ENCODE measurements around the gene TAX1BP3.

Gene TAX1BP3

DNA sequence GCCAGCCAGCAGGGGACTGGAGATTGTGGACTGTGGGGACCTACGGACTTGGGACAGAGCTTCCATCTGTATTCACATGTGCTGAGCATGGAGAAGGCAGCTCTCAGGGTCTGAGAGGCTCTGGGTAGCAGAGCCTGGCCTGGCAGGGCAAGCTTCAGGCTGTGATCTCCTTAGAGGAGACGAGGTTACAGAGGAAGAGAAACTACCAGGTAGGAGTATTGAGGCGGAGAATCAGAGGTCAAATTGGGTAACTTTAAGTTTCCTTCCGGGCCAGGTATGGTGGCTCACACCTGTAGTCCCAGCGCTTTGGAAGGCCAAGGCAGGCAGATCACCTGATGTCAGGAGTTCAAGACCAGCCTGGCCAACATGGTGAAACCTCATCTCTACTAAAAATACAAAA lies 23.1 kb downstream of the TAX1BP3 start:
- in situ Hi-C loops (cut with MboI; ENCODE audit: low sequenced_read_pairs, unreplicated experiment): loop anchor here (25.0 kb wide), 1 partner anchor 608 kb away; no protein-coding TSS in a partner anchor
- TF ChIP-seq, protein P1, sequence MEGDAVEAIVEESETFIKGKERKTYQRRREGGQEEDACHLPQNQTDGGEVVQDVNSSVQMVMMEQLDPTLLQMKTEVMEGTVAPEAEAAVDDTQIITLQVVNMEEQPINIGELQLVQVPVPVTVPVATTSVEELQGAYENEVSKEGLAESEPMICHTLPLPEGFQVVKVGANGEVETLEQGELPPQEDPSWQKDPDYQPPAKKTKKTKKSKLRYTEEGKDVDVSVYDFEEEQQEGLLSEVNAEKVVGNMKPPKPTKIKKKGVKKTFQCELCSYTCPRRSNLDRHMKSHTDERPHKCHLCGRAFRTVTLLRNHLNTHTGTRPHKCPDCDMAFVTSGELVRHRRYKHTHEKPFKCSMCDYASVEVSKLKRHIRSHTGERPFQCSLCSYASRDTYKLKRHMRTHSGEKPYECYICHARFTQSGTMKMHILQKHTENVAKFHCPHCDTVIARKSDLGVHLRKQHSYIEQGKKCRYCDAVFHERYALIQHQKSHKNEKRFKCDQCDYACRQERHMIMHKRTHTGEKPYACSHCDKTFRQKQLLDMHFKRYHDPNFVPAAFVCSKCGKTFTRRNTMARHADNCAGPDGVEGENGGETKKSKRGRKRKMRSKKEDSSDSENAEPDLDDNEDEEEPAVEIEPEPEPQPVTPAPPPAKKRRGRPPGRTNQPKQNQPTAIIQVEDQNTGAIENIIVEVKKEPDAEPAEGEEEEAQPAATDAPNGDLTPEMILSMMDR (IDR thresholded peaks at IDR 0.05; ENCODE audit: borderline replicate concordance, control extremely low read depth, extremely low read depth, insufficient read depth, missing control alignments): no peak
- no peak for DNase-seq (ENCODE audit: low spot score)

DNA sequence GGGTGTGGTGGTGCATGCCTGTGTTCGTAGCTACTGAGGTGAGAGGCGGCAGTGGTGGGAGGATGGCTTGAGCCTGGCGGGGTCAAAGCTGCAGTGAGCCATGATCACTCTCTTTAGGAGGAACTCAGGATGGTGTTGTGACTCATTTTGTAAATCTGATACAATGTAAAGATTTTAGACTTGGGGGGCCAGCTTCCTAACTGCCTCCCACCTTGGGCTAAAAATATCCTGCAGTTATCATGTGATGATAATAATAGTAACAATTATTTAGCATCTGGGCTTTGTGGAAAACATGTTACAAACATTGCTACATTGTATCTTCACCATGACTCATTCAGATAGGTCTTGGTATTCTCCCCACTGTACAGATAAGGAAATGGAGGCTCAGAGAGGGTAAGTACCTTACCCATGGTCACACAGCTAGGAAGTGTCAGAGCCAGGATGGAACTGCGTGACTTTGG lies 24.5 kb downstream of the TAX1BP3 start:
- TF ChIP-seq, protein P1 (IDR thresholded peaks at IDR 0.05; ENCODE audit: borderline replicate concordance, control extremely low read depth, extremely low read depth, insufficient read depth, missing control alignments): no peak
- DNase-seq (ENCODE audit: low spot score): no peak
- in situ Hi-C loops (cut with MboI; ENCODE audit: low sequenced_read_pairs, unreplicated experiment): loop anchor here (5.0 to 25.0 kb wide), 2 partner anchors 52 to 607 kb away; no protein-coding TSS in a partner anchor

DNA sequence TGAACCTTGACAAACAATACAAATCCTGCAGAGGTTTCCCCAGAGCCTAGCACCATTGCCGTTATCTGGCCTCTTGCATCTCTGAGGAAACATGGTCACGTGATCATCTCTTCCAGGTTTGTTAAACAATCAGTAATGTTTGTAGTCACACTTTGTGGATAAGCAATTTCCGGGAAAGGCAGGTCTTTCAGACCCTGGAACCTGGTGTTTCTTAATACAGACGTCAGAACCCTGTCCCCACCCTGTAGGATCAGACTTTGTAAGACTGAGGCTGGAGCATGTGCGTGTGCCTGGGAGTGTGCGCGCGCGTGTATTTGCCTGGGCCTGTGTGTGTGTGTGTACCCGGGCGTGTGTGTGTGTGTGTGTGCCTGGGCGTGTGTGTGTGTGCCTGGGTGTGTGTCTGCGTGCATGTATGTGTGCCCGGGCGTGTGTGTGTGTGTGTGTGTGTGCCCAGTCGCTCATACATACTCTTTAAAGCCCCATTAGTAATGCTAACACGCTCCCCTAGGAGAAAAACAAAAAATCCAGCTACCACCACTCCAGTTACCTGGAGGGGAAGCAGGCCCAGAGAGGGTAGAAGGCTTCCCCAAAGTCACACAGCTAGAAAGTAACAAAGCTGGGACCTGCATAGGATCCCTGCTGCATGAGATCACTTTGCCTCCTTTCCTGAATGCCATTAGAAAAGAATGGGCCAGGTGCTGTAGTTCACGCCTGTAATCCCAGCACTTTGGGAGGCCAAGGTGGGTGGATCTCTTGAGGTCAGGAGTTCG lies 26.5 kb downstream of the TAX1BP3 start:
- no peak for DNase-seq (ENCODE audit: low spot score)
- TF ChIP-seq, protein P1 (IDR thresholded peaks at IDR 0.05; ENCODE audit: borderline replicate concordance, control extremely low read depth, extremely low read depth, insufficient read depth, missing control alignments): no peak
- in situ Hi-C loops (cut with MboI; ENCODE audit: low sequenced_read_pairs, unreplicated experiment): loop anchor here (5.0 to 25.0 kb wide), 2 partner anchors 50 to 605 kb away; no protein-coding TSS in a partner anchor

DNA sequence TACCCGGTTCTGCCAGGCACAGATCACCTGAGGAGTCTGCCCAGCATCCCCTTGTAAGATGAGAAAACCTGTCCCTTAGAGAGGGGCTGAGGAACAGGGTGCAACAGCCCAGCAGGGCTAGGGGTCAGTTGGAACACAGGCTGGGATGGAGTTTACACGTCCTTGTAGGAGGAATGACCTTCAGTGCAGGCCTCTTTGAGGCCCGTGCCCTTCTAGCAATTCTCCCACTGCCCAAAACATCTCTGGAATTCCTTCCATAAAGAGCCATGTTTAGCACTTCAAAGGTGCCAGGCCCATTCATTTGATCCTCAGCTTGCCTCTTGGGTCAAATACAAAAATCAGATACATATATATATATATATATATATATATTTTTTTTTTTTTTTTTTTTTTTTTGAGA lies 27.4 kb downstream of the TAX1BP3 start:
- in situ Hi-C loops (cut with MboI; ENCODE audit: low sequenced_read_pairs, unreplicated experiment): loop anchor here (5.0 to 25.0 kb wide), 2 partner anchors 49 to 604 kb away; no protein-coding TSS in a partner anchor
- TF ChIP-seq, protein P1 (IDR thresholded peaks at IDR 0.05; ENCODE audit: borderline replicate concordance, control extremely low read depth, extremely low read depth, insufficient read depth, missing control alignments): no peak
- DNase-seq (ENCODE audit: low spot score): no peak

DNA sequence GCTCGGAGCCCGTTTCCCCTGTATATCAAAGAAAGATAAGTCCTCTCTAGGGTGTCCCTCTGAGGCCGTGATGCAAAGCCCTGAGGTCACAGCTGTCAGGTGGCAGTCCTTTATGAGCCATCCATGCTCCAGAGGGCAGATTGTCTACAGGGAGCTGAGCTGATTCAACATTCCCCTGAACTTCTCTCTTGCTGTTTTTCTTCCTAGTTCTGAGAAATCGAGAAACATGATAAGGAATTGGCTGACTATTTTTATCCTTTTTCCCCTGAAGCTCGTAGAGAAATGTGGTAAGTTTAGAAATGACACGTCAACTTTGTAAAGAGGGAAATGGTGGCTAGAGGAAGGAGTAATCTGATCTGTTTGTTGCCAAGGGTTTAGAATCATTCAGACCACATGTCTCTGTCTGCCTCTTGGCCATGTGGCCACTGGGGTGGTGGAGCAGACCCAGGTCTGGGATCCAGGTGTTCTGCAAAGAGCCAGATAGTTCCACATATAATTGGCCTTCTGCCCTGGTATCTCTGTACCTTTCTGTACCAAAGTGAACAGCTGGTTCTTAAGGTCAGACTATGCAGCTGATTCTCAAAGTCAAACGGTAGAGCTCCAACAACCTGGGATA lies 28.3 kb downstream of the TAX1BP3 start:
- in situ Hi-C loops (cut with MboI; ENCODE audit: low sequenced_read_pairs, unreplicated experiment): loop anchor here (5.0 to 25.0 kb wide), 2 partner anchors 48 to 603 kb away; no protein-coding TSS in a partner anchor
- TF ChIP-seq, protein P1 (IDR thresholded peaks at IDR 0.05; ENCODE audit: borderline replicate concordance, control extremely low read depth, extremely low read depth, insufficient read depth, missing control alignments): no peak
- no peak for DNase-seq (ENCODE audit: low spot score)

DNA sequence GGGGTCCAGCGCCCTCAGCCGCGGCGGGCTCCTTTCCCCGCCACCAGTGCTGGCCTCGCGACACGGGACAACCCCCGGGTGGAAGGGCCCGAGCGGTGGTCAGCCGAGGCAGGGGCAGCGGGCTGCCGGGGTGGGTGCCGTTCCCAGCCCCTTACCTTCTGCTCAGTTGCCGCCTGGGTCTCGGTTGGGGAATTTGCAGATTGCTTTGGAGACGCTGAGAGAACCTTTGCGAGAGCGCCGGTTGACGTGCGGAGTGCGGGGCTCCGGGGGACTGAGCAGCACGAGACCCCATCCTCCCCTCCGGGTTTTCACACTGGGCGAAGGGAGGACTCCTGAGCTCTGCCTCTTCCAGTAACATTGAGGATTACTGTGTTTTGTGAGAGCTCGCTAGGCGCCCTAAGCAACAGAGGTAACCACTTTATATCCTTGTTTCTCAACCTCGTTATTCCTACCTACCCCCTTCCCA lies 31.4 kb downstream of the TAX1BP3 start:
- no peak for DNase-seq (ENCODE audit: low spot score)
- in situ Hi-C loops (cut with MboI; ENCODE audit: low sequenced_read_pairs, unreplicated experiment): loop anchor here (25.0 kb wide), 1 partner anchor 600 kb away; no protein-coding TSS in a partner anchor
- TF ChIP-seq, protein P1 (IDR thresholded peaks at IDR 0.05; ENCODE audit: borderline replicate concordance, control extremely low read depth, extremely low read depth, insufficient read depth, missing control alignments): no peak
